Fibroblast of peridontal ligament (primary cell): Measurements from ENCODE around the gene RAB36.
"Not testable (repeated sequence)": the region's sequence is repeated elsewhere in the genome, so short reads cannot be mapped to it uniquely, and the experiment has no call there.

ENCODE experiments used
- DNase-seq: peaks from one replicate; pipeline ENCODE4 v3.0.0-alpha.2; 2010; ENCODE audit errors: extremely low read depth

RAB36 gene

DNA sequence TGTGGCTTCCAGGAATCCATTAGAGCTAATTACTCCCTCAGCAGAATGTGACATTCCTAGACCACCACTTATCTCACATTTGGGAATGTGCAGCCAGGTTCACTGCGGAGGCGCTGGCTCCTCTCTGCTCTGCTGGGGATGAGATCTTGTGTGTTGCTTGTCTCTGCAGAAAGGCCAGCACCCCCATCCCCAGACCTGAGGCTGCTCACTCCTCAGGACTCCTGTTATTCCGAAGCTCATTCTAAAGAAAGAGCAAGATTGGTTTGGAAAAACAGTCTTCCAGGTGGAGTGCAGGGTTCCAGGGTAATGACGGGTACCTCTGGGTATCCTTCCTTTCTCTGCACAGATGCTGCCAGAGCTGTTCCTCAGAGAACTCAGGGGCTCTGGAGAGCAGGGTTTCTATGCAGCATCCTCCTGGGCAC, 24.3 kb upstream of the RAB36 start:
- no peak for DNase-seq

- no peak for DNase-seq
Measured at GRCh38 chr22:23121424-23121823, 23.9 kb upstream of the RAB36 start.

DNA sequence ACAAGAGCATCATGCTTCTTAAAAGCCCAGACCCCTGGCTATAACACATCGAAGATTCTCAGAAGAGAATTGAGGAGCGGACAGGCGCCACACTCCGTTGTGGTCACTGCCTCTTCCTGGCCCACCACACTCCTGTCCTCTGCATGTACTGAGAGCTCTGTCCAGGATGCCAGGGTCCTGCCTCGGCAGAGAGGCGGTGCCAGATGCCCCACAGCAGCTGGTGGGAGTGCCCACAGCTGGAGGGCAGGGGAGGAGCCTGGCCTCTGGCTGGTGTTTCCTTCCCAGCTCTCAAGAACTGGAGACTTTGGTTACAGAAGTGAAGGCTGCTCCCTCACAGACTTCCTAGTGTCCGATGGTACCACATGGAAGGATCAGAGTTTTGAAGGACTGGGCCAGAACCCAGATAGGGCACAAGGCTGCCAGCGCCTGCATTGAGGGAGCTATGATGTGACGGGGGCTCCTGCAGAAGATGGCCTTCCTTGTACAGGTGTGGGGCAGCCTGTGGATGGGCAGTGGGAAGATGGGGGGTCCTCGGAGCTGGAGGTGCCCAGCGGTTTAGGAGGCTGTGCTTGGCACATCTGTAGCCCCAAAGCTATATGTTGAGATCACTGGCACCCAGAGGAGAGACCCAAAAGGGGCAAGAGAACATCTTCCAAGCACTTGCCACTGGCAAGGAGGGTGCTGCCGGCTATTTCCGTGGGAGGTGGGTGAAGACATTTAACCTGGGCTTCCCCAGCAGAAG, 22.9 kb upstream of the RAB36 start:
- DNase-seq = no peak

DNA sequence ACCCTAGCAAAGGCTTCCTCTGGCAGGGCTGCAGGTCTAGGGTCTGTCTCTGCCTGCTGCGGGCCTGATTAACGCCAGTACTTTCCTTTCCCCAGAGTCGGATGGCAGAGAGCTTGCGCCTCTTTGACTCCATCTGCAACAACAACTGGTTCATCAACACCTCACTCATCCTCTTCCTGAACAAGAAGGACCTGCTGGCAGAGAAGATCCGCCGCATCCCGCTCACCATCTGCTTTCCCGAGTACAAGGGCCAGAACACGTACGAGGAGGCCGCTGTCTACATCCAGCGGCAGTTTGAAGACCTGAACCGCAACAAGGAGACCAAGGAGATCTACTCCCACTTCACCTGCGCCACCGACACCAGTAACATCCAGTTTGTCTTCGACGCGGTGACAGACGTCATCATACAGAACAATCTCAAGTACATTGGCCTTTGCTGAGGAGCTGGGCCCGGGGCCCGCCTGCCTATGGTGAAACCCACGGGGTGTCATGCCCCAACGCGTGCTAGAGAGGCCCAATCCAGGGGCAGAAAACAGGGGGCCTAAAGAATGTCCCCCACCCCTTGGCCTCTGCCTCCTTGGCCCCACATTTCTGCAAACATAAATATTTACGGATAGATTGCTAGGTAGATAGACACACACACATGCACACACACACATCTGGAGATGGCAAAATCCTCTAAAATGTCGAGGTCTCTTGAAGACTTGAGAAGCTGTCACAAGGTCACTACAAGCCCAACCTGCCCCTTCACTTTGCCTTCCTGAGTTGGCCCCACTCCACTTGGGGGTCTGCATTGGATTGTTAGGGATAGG, 22.1 kb upstream of the RAB36 start:
- DNase-seq = no peak

- no peak for DNase-seq
Measured at GRCh38 chr22:23123804-23124254, 21.4 kb upstream of the RAB36 start.

GRCh38 chr22:23124611-23125511, 20.4 kb upstream of the RAB36 start:
- no peak for DNase-seq

DNA sequence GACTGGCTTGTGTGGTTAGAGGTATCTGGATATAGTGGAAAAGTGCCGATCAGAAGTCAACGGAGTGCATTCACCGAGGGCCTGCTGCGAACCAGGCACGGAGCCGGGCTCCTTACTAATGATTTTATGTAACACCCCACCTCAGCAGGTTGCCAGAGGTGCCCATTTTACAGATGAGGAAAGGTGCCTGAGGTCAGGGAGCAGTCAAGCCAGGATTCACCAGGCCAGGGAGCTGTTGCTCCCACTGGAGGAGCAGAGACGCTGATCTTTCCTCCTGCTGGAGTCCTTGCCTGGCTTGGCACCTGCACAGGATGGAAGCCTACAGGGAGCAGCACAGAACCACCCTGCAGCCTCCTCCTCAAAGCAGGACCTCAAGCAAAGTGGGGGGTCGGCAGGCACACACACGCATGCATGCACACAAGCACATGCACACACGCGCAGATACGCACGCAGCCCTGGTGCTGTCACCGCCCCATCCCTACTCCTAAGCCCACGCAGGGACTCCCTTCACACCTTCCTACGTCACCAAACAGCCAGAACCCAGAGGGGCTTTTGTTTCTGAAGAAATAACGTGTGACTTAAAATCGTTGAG, 19.7 kb upstream of the RAB36 start:
- no peak for DNase-seq

- no peak for DNase-seq
Measured at GRCh38 chr22:23126165-23127054, 18.9 kb upstream of the RAB36 start.

DNA sequence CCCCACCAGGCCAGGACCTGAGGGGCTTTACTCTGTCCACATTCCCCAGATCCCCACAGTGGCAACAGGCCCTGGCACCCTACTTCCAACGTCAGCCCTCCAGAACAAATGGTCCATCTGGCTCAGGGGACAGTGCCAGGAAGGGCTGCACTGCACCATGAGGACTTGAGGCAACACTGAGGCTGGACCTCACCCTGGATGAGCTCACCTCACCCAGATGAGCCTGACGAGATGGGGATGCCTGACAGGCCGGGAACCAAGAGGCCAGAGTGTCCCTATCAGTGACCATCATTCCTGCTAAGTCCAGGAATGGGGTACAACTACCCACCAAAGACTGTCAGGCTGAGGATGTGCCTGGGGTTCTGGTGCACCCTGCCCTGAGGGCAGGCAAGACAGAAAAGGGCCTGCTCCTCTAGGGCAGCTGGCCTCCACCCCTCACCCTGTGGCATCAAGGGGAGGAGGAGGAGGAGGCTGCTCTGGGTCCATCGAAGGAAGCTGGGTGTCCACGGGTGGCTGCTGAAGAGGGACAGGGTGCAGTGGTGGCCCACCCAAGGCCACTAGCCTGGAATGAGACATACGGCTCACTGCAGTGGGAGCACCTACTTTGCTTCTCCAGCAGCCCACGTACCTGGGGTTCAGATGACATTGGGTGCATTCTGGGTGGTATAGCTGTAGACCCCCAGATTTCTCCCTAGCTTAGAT, 18.1 kb upstream of the RAB36 start:
- no peak for DNase-seq

DNA sequence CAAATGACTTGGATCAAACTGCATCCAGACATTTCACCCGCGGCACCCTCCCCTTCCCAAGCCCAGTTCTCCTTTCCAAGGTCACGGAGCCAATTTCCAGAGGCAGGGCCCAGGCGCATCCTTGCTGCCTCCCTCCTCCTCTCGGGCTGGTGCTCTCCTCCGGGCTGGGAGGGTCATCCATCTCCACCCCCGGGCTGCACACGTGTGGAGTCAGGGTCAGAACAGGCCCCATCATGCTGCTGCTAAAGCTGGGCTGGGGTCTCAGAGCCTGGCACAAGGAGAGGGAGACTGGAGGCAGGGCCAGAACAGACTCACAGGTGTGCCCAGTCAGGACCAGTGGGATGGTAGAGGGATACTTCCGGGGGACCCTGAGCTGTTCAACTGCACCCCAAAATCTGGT, 17.5 kb upstream of the RAB36 start:
- no peak for DNase-seq

- DNase-seq = peak; percentile 77
Measured at GRCh38 chr22:23128269-23129108, 16.8 kb upstream of the RAB36 start.

- no peak for DNase-seq
Measured at GRCh38 chr22:23129149-23129548, 16.1 kb upstream of the RAB36 start.

- no peak for DNase-seq
Measured at GRCh38 chr22:23130697-23131096, 14.6 kb upstream of the RAB36 start.

- no peak for DNase-seq
Measured at GRCh38 chr22:23131931-23132330, 13.3 kb upstream of the RAB36 start.

GRCh38 chr22:23132376-23133091, 12.7 kb upstream of the RAB36 start:
- no peak for DNase-seq

GRCh38 chr22:23133922-23134321, 11.4 kb upstream of the RAB36 start:
- DNase-seq = no peak

GRCh38 chr22:23136991-23137390, 8.3 kb upstream of the RAB36 start:
- DNase-seq = not testable (repeated sequence)

- DNase-seq = no peak
Measured at GRCh38 chr22:23137468-23137867, 7.8 kb upstream of the RAB36 start.
